Natural killer cell (primary cell): ENCODE data around the gene PAM. TPM values are rescaled to one million over a fixed set of nuclear protein-coding genes. Genes with fewer than 3 reads are reported as not detected.

Experiments
- ATAC-seq, 3 donors: fragments of 150-1000 bp in 2 of 3; fragments of 200-7000 bp in 1 of 3; cut with Tn5 transposase; 1 replicate in 1 of 3; 2 replicates in 2 of 3; pipeline ENCODE4 v1.10.0; 2021; ENCODE audit warnings: mild to moderate bottlenecking in 2 of 3, moderate library complexity in 2 of 3
- DNase-seq, 2 donors: peaks; one replicate each; pipeline versions ENCODE4 v3.0.0 to v3.0.0-alpha.2; 2013 to 2021; ENCODE audit warnings: mixed read lengths in 1 of 2
- H3K27ac ChIP-seq: one replicate; pipeline ENCODE4 v1.5.1; 2013; ENCODE audit warnings: mild to moderate bottlenecking, low read length
- H3K27me3 ChIP-seq: one replicate; pipeline ENCODE4 v1.6.1; 2013; ENCODE audit warnings: low read length; ENCODE audit not compliant: control insufficient read depth, insufficient read depth
- H3K36me3 ChIP-seq: one replicate; pipeline ENCODE4 v1.6.1; 2013; ENCODE audit warnings: low read length; ENCODE audit not compliant: control insufficient read depth, insufficient read depth
- H3K4me1 ChIP-seq: one replicate; pipeline ENCODE4 v1.6.1; 2013; ENCODE audit warnings: low read length; ENCODE audit not compliant: control insufficient read depth, insufficient read depth
- H3K4me3 ChIP-seq: one replicate; pipeline ENCODE4 v1.5.1; 2013; ENCODE audit warnings: low read length
- H3K9me3 ChIP-seq: one replicate; pipeline ENCODE4 v1.6.1; 2013; ENCODE audit warnings: low read length; ENCODE audit not compliant: control insufficient read depth, insufficient read depth
- H3K27ac Mint-ChIP-seq, 2 donors: one replicate each; pipeline ENCODE4 v1.8.0; 2022; ENCODE audit warnings: mild to moderate bottlenecking in 2 of 2, mixed read lengths in 2 of 2, moderate library complexity in 1 of 2
- H3K27me3 Mint-ChIP-seq, 2 donors: one replicate each; pipeline ENCODE4 v1.8.0; 2022; ENCODE audit warnings: low read depth in 2 of 2, mixed read lengths in 2 of 2
- H3K36me3 Mint-ChIP-seq: one replicate; pipeline ENCODE4 v1.8.0; 2022; ENCODE audit warnings: mixed read lengths
- H3K4me1 Mint-ChIP-seq, 2 donors: one replicate each; pipeline ENCODE4 v1.8.0; 2022; ENCODE audit warnings: mixed read lengths in 2 of 2
- H3K4me3 Mint-ChIP-seq: one replicate; pipeline ENCODE4 v1.8.0; 2022; ENCODE audit warnings: mild to moderate bottlenecking, moderate library complexity, mixed read lengths
- H3K9me3 Mint-ChIP-seq, 2 donors: one replicate each; pipeline ENCODE4 v1.8.0; 2022; ENCODE audit warnings: mixed read lengths in 2 of 2
- WGBS: methylation state at CpG from one replicate; pipeline ENCODE4 v1.1.7; 2013; ENCODE audit warnings: missing lambda C conversion rate; ENCODE audit not compliant: insufficient coverage; 5-methylcytosine and 5-hydroxymethylcytosine counted together
- intact Hi-C: fragments of 100-400 bp; cut with micrococcal nuclease; formaldehyde crosslinking; loops from one replicate; pipeline ENCODE4 v1.14.2; 2022
- total RNA-seq, 4 donors: library from RNA; stranded (reverse); fragments of 120-200 nt in 1 of 4; gene quantifications; one replicate each; pipeline versions ENCODE4 v1.2.3 to v1.2.4, GENCODE V29; 2013 to 2022
- TF ChIP-seq, protein P1 (sequence below): fragments of 200-600 bp; IDR thresholded peaks from one replicate; pipeline ENCODE4 v1.8.0; 2022; ENCODE audit warnings: antibody characterized with exemption

Gene PAM
- total RNA-seq, 3 donors from 2014 or later (not counting 1 experiment from before 2014, with no cell fraction given): 67.6 to 79.9 (median 75.3) TPM

DNA sequence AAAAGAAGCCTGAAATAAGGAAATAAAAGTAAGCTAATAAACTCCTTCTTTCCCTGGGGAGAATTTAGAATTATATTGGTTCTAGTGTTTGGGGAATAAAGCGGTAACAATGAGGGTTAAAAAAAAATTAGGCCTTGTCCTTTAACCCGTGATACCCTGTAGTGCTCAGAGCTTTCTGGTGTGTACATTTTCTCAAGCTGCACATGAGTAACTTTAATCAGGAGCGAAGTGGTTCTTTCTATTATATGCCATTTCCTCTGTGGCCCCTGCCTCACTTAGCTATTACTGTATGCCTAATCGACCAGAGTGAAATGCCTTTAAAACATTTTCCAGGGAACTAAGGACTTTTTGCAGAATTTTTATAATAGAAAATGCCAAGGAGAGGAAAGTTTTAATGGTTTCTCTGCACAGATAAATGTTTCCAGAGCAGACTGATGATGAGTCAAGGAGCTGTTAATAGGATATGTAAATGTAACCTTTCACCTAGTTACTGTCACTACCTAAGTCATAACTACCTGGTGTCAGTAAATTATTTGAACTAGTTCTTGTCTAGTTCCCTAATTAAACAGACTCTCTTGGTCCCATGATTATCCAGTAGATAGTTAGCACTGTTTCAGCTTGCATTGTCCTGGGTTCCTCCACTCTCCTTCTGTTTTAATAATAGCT lies 7.6 kb downstream of the PAM start:
- Histone ChIP-seq H3K27ac (no peak overlapping the region), H3K36me3 (no peaks in the 10 kb centered on the region), H3K27me3 (no peaks in the 10 kb centered on the region), H3K9me3 (no peaks in the 10 kb centered on the region), H3K4me1 (peaks cover 17% of the 10 kb centered on the region), H3K4me3 (no peak overlapping the region)
- no peaks in the 10 kb centered on the region for H3K9me3 Mint-ChIP-seq
- peak in 1 of 3 donors; percentile 43 for ATAC-seq
- peak overlapping the region; percentile 3 to 10 for H3K27ac Mint-ChIP-seq
- H3K4me1 Mint-ChIP-seq: peaks cover 50 to 56% of the 10 kb centered on the region in 2 donors
- peak overlapping the region; percentile 14 for H3K4me3 Mint-ChIP-seq
- 57% methylated on average over 3 of the region's 4 CpGs for WGBS
- DNase-seq: peak in 1 of 2 donors; percentile 23
- H3K36me3 Mint-ChIP-seq: no peaks in the 10 kb centered on the region
- H3K27me3 Mint-ChIP-seq: no peaks in the 10 kb centered on the region
- intact Hi-C loops: no loop called here
- TF ChIP-seq, protein P1, sequence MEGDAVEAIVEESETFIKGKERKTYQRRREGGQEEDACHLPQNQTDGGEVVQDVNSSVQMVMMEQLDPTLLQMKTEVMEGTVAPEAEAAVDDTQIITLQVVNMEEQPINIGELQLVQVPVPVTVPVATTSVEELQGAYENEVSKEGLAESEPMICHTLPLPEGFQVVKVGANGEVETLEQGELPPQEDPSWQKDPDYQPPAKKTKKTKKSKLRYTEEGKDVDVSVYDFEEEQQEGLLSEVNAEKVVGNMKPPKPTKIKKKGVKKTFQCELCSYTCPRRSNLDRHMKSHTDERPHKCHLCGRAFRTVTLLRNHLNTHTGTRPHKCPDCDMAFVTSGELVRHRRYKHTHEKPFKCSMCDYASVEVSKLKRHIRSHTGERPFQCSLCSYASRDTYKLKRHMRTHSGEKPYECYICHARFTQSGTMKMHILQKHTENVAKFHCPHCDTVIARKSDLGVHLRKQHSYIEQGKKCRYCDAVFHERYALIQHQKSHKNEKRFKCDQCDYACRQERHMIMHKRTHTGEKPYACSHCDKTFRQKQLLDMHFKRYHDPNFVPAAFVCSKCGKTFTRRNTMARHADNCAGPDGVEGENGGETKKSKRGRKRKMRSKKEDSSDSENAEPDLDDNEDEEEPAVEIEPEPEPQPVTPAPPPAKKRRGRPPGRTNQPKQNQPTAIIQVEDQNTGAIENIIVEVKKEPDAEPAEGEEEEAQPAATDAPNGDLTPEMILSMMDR: no peak

- H3K4me3 Mint-ChIP-seq: peak overlapping the region; percentile 14
- Histone ChIP-seq H3K36me3 (no peaks in the 10 kb centered on the region), H3K4me1 (peaks cover 17% of the 10 kb centered on the region), H3K4me3 (no peak overlapping the region), H3K27ac (no peak overlapping the region), H3K27me3 (no peaks in the 10 kb centered on the region), H3K9me3 (no peaks in the 10 kb centered on the region)
- DNase-seq (no peak), ATAC-seq (no peak)
- no peaks in the 10 kb centered on the region for H3K27me3 Mint-ChIP-seq
- 85% methylated on average over 3 of the region's 5 CpGs for WGBS
- H3K36me3 Mint-ChIP-seq: no peaks in the 10 kb centered on the region
- TF ChIP-seq, protein P1: no peak
- peaks cover 50 to 56% of the 10 kb centered on the region in 2 donors for H3K4me1 Mint-ChIP-seq
- intact Hi-C loops: no loop called here
- peak overlapping the region; percentile 3 to 10 for H3K27ac Mint-ChIP-seq
- no peaks in the 10 kb centered on the region for H3K9me3 Mint-ChIP-seq
Observed at GRCh38 chr5:102763734-102764133, 8.6 kb downstream of the PAM start.

- WGBS: 69% methylated on average over 5 of the region's 7 CpGs
- Mint-ChIP-seq H3K4me3 (peak overlapping the region; percentile 73), H3K9me3 (no peaks in the 10 kb centered on the region), H3K36me3 (no peaks in the 10 kb centered on the region), H3K27ac (peak overlapping the region; percentile 10 to 86), H3K4me1 (peaks cover 50 to 56% of the 10 kb centered on the region in 2 donors), H3K27me3 (no peaks in the 10 kb centered on the region)
- intact Hi-C loops: no loop called here
- H3K27ac ChIP-seq: peak overlapping the region; percentile 18
- TF ChIP-seq, protein P1: no peak
- DNase-seq (peak in 1 of 2 donors; percentile 65), ATAC-seq (peak; percentile 59 to 82 (median 82))
- H3K4me3 ChIP-seq: no peak overlapping the region
- no peaks in the 10 kb centered on the region for H3K36me3 ChIP-seq
- peaks cover 17% of the 10 kb centered on the region for H3K4me1 ChIP-seq
- H3K9me3 ChIP-seq: no peaks in the 10 kb centered on the region
- H3K27me3 ChIP-seq: no peaks in the 10 kb centered on the region
Observed at GRCh38 chr5:102764381-102765004, 9.4 kb downstream of the PAM start.
